Tongue (tissue), 1 donor: ENCODE results near the gene ATP5F1D. TPM values are rescaled to one million over a fixed set of nuclear protein-coding genes. Genes with fewer than 3 reads are reported as not detected.

ENCODE experiments used
- total RNA-seq: library from RNA; depleted of rRNA; stranded (reverse); fragments of >200 nt; gene quantifications from one replicate; pipeline ENCODE4 v1.2.3, GENCODE V29; 2014

The ATP5F1D gene
- total RNA-seq, 1 donor from 2014 or later, result 67.2 TPM

Other genes starting within 250 kb of the ATP5F1D start
- gene GRIN3B, start 241.3 kb upstream of the ATP5F1D start, total RNA-seq, result not detected
- gene TMEM259, start 220.6 kb upstream of the ATP5F1D start, total RNA-seq, result 72.1 TPM
- not detected for gene RNU6-2, start 220.2 kb upstream of the ATP5F1D start, total RNA-seq
- gene CNN2, start 215.1 kb upstream of the ATP5F1D start, total RNA-seq, result 42.3 TPM
- 22.1 TPM for gene ABCA7, start 201.6 kb upstream of the ATP5F1D start, total RNA-seq
- 16.8 TPM for gene ARHGAP45, start 174.6 kb upstream of the ATP5F1D start, total RNA-seq
- gene POLR2E, start 146.4 kb upstream of the ATP5F1D start, total RNA-seq, result 73.4 TPM
- gene GPX4, start 137.8 kb upstream of the ATP5F1D start, total RNA-seq, result 115 TPM
- 20.9 TPM for gene SBNO2, start 67.5 kb upstream of the ATP5F1D start, total RNA-seq
- 64.9 TPM for gene STK11, start 36.0 kb upstream of the ATP5F1D start, total RNA-seq
- gene CBARP, start 3.7 kb upstream of the ATP5F1D start, total RNA-seq, result 1.1 TPM
- 26.7 TPM for gene MIDN, start 6.8 kb downstream of the ATP5F1D start, total RNA-seq
- 434 TPM for gene CIRBP, start 27.6 kb downstream of the ATP5F1D start, total RNA-seq
- gene FAM174C, start 33.8 kb downstream of the ATP5F1D start, total RNA-seq, result 3.9 TPM
- not detected for gene EFNA2, start 44.1 kb downstream of the ATP5F1D start, total RNA-seq
- 90.7 TPM for gene NDUFS7, start 142.2 kb downstream of the ATP5F1D start, total RNA-seq
- gene GAMT, start 159.8 kb downstream of the ATP5F1D start, total RNA-seq, result 102 TPM
- 55.9 TPM for gene DAZAP1, start 165.8 kb downstream of the ATP5F1D start, total RNA-seq
- 585 TPM for gene RPS15, start 196.6 kb downstream of the ATP5F1D start, total RNA-seq
- 1.5 TPM for gene APC2, start 208.4 kb downstream of the ATP5F1D start, total RNA-seq
- 14.6 TPM for gene C19orf25, start 237.5 kb downstream of the ATP5F1D start, total RNA-seq
- gene PCSK4, start 248.6 kb downstream of the ATP5F1D start, total RNA-seq, result 1.0 TPM
- gene REEP6, start 249.4 kb downstream of the ATP5F1D start, total RNA-seq, result 4.2 TPM